HG02571 (cell line): ENCODE results near the gene FDX2.
A peak's percentile ranks its signal among the peaks of the same experiment; 100 is the strongest.
"Not testable (repeated sequence)": the region's sequence is repeated elsewhere in the genome, so short reads cannot be mapped to it uniquely, and the experiment has no call there.

Source experiments
- ATAC-seq: cut with Tn5 transposase; IDR thresholded peaks from one replicate; pipeline ENCODE4 v1.9.1; 2021; ENCODE audit warnings: mild to moderate bottlenecking, moderate library complexity; ENCODE audit not compliant: unreplicated experiment

The FDX2 gene

DNA sequence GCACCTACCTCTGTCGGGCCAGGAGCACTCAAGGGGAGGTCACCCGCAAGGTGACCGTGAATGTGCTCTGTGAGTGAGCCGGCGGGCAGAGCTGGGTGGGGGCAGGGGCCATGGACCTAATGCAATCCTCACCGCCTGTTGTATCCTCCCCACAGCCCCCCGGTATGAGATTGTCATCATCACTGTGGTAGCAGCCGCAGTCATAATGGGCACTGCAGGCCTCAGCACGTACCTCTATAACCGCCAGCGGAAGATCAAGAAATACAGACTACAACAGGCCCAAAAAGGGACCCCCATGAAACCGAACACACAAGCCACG lies 30.9 kb downstream of the FDX2 start:
- ATAC-seq: no peak

DNA sequence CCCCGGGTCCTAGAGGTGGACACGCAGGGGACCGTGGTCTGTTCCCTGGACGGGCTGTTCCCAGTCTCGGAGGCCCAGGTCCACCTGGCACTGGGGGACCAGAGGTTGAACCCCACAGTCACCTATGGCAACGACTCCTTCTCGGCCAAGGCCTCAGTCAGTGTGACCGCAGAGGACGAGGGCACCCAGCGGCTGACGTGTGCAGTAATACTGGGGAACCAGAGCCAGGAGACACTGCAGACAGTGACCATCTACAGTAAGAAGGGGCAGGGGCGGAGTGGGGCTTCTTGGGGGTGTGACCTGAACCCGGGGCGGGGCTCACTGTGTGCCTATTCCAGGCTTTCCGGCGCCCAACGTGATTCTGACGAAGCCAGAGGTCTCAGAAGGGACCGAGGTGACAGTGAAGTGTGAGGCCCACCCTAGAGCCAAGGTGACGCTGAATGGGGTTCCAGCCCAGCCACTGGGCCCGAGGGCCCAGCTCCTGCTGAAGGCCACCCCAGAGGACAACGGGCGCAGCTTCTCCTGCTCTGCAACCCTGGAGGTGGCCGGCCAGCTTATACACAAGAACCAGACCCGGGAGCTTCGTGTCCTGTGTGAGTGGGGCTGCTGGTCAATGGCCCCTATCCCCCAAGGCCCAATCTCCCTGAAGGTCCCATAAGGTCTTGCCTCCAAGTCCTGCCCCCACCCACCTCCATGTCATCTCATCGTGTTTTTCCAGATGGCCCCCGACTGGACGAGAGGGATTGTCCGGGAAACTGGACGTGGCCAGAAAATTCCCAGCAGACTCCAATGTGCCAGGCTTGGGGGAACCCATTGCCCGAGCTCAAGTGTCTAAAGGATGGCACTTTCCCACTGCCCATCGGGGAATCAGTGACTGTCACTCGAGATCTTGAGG lies 31.5 kb downstream of the FDX2 start:
- no peak for ATAC-seq

DNA sequence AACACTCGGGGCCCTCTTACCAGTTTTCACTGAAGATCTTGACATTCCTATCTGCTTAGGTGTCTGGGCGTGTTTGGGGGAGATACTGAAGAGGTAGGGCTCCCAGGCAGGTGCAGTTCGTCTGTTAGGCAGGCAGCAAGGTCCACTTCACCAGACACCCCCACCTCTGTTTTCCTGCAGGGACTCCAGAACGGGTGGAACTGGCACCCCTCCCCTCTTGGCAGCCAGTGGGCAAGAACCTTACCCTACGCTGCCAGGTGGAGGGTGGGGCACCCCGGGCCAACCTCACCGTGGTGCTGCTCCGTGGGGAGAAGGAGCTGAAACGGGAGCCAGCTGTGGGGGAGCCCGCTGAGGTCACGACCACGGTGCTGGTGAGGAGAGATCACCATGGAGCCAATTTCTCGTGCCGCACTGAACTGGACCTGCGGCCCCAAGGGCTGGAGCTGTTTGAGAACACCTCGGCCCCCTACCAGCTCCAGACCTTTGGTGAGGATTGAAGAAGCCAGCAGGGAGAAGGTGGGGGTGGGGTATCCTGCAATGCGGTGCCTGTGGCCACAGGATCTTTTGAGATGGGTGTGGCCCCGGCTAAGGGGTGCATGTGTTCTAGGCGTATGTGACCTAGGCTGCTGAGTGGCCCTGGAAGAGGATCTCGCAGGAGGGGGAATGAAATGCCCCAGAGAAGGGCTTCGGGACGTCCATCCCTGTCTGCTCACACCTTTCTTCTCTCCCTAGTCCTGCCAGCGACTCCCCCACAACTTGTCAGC lies 32.3 kb downstream of the FDX2 start:
- ATAC-seq: no peak

DNA sequence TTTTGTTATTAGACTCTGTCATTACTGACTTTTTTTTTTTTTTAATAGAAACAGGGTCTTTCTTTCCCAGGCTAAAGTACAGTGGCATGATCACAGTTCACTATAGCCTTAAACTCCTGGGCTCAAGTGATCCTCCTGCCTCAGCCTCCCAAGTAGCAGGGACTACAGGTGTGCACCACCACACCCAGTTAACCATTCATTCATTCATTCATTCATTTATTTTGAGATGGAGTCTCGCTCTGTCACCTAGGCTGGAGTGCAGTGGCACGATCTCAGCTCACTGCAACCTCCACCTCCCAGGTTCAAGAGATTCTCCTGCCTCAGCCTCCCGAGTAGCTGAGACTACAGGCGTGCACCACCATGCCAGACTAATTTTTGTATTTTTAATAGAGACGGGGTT lies 33.8 kb downstream of the FDX2 start:
- not testable (repeated sequence) for ATAC-seq

DNA sequence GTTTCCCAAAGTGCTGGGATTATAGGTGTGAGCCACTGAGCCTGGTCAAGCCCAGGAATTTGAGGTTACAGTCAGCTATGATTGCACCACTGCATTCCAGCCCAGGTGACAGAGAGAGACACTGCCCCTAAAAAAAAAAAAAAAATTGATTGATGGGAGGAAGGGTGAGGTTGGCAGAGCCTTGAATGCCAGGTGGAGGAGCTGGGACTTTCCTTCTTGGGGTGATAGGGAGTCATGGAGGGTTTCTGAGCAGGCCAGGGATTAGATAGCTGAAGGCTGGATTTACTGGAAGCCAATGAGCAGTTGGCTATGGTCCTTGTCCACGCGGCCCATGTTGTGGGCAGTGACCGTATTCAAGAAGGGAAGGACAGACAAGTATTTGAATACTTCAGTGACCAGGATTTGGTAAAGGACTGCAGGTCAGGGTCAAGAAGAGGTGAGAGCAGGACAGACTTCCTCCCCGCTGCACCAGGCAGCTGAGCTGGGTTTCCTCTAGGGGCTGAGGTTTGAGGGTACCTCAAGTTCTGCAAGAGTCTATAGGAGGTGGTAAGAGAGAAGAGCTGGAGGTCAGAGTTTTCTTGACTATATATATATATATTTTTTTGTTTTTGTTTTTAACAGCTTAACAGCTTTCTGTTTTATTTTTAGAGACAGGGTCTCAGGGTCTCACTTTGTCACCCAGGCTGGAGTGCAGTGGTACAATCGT lies 35.9 kb downstream of the FDX2 start:
- no peak for ATAC-seq

DNA sequence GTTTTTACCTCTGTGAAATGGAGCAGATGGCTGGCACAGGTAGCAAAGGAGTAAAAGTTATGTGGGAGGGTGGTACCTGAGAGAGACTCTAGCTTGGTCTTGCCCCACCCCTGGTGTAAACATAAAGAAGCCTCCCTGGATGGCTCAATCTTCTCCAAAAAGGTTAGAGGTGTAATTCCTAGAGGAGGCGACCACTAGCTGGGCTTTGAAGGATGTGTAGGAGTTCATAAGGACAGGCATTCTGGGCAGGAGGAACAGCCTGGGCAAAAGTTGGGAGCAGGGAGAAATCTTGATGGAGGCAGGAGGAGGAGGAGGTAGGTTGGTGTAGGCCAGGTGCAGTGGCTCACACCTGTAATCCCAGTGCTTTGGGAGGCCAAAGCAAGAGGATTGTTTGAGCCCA lies 36.9 kb downstream of the FDX2 start:
- no peak for ATAC-seq

DNA sequence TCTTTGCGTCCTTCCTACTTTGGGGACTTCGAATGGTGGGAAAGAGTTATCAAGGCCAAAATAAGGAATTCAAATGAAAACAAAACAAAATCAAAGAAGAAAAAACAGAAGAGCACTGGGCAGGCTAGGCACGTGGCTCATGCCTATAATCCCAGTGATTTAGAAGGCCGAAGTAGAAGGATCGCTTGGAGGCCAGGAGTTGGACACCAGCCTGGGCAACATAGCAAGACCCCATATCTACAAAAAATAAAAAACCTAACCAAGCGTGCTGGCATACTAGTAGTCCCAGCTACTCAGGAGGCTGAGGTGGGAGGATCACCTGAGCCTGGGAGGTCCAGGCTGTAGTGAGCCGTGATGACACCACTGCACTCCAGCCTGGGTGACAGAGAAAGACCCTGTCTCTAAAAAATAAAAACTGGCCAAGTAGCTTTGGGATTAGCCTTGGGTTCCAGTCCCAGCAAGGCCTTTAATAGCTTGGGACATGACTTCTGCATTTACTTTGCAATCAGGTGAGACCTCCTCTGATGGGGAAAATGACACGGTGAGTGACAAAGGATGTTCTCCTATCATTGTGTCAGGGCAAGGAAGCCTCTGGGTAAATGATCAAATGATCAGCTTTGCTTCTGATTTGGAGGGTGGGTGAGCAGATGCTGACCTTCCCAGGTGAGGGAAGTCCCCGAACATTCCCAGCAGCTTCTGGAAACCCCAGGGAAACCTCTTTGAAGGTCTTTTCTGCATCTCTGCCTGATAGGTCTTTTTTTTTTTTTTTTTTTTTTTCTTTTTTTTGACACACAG lies 37.8 kb downstream of the FDX2 start:
- ATAC-seq: no peak

DNA sequence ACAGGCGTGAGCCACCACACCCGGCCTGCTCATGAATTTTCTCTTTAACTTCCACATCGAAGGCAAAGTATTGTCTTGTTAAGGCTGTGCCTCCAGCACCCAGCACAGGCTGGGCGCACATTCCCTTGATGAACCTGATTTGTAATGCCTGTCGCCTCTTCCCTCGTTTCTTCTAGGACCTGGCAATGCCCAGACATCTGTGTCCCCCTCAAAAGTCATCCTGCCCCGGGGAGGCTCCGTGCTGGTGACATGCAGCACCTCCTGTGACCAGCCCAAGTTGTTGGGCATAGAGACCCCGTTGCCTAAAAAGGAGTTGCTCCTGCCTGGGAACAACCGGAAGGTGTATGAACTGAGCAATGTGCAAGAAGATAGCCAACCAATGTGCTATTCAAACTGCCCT lies 41.2 kb downstream of the FDX2 start:
- no peak for ATAC-seq

DNA sequence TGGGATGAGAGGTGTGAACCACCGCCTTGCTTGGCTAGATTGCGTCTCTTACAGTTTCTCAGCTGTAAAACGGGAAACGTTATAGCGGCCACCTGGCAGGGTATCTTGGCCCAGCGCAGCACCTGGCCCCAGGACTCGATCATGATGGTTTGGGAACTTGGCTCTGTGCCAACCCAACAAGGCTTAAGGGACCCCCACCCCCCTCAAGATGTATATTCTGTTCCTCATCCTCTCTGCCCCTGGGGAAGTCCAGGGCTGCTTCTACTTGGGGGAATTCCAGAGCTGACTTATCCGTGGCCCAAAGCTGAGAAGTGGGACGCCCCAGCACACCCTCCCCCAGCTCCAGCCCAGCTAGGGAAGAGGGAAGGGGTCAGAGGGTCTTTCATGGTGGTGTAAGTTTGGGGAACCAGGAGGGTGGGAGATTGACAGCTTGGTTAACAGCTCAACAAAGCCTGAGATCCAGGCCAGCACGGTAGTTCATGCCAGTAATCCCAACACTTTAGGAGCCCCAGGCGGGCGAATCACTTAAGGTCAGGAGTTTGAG lies 44.2 kb downstream of the FDX2 start:
- ATAC-seq: peak; percentile 24

DNA sequence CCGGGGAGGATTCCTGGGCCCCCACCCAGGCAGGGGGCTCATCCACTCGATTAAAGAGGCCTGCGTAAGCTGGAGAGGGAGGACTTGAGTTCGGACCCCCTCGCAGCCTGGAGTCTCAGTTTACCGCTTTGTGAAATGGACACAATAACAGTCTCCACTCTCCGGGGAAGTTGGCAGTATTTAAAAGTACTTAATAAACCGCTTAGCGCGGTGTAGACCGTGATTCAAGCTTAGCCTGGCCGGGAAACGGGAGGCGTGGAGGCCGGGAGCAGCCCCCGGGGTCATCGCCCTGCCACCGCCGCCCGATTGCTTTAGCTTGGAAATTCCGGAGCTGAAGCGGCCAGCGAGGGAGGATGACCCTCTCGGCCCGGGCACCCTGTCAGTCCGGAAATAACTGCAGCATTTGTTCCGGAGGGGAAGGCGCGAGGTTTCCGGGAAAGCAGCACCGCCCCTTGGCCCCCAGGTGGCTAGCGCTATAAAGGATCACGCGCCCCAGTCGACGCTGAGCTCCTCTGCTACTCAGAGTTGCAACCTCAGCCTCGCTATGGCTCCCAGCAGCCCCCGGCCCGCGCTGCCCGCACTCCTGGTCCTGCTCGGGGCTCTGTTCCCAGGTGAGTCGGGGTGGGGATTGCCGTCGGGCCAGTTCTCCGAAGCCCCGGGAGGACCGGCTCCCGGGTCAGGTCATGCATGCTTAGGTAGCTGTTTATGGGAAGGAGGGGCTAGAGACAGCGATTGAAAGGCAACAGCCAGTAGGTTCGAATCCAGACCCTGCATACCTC lies 45.0 kb downstream of the FDX2 start, which contains the start of gene ICAM1:
Gene ICAM1 (plus strand): TSS at position 505 of the 779 bp plus-strand sequence. CDS start 40 bp downstream, at position 545.
- ATAC-seq: peak; percentile 42

DNA sequence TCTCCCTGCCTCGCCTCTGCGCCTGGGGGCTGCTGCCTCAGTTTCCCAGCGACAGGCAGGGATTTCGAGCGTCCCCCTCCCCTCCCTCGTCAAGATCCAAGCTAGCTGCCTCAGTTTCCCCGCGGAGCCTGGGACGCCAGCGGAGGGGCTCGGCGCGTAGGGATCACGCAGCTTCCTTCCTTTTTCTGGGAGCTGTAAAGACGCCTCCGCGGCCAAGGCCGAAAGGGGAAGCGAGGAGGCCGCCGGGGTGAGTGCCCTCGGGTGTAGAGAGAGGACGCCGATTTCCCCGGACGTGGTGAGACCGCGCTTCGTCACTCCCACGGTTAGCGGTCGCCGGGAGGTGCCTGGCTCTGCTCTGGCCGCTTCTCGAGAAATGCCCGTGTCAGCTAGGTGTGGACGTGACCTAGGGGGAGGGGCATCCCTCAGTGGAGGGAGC lies 45.6 kb downstream of the FDX2 start:
- peak; percentile 26 for ATAC-seq

DNA sequence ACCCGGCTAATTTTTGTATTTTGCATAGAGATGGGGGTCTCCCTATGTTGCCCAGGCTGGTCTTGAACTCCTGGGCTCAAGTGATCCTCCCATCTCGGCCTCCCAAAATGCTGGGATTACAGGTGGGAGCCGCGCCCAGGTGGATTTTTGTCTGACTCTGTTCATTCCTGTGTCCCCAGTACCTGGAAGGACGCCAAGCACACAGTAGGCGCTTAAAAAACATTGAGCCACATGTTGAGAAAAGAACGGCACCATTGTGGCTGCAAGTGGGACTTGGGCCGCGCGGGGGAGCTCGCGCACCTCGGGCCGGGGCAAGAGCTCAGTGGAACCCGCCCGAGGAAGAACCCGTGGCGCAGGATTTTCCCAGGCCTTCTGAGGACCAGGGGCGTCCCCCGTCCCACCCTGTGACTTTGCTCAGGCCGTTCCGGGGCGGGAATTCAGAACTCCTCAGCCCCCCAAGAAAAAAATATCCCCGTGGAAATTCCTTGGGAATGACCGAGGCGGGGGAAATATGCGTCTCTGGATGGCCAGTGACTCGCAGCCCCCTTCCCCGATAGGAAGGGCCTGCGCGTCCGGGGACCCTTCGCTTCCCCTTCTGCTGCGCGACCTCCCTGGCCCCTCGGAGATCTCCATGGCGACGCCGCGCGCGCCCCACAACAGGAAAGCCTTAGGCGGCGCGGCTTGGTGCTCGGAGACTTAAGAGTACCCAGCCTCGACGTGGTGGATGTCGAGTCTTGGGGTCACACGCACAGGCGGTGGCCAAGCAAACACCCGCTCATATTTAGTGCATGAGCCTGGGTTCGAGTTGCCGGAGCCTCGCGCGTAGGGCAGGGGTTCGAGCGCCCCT lies 46.3 kb downstream of the FDX2 start:
- ATAC-seq: no peak

DNA sequence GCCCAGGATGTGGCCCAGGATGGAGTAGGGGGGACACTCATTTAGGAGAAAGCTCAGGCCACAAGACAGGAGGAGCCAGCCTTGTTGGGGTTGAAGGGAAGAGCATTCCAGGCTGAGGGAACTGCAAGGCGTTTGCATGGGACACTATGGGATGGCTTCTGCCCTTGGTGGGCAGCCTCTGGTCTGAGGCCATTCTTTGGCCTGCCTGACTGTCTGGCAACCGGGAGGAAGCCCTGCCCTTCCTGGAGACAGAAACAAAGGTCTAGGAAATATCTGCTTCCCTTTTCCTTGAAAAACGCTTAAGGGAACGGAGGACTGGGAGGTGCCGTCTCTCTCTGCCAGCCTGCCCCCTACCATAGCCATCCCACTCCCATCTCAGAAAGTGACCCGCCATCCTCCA lies 47.7 kb downstream of the FDX2 start:
- no peak for ATAC-seq

DNA sequence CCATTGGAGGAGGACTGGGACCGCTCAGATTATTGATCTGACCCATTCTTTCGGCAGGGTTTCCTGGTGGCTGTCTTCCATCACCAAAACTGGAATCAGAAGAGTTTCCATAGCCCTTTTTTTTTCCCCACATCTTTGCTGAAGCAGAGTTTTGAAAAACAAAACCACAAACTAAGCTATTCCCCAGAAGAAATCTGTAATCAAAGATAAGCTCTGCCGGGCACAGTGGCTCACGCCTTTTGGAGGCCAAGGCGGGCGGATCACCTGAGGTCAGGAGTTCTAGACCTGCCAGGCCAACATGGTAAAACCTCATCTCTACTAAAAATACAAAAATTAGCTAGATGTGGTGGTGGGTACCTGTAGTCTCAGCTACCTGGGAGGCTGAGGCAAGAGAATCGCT lies 49.1 kb downstream of the FDX2 start:
- ATAC-seq: no peak

DNA sequence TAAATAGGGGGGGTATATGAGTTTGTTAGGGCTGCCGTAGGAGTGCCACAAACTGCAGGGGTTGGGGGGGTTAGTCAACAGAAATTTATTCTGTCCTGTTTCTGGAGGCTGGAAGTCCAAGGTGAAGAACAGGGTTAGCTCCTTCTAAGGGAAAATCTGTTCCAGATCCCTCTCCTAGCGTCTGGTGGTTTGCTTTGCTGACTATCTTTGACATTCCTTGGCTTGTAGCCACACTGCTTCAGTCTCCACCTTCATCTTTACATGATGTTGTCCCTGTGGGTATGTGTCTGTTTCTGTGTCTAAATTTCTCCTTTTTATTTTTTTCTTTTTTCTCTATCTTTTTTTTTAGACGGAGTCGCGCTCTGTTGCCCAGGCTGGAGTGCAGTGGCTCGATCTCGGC lies 53.0 kb downstream of the FDX2 start:
- ATAC-seq: no peak

DNA sequence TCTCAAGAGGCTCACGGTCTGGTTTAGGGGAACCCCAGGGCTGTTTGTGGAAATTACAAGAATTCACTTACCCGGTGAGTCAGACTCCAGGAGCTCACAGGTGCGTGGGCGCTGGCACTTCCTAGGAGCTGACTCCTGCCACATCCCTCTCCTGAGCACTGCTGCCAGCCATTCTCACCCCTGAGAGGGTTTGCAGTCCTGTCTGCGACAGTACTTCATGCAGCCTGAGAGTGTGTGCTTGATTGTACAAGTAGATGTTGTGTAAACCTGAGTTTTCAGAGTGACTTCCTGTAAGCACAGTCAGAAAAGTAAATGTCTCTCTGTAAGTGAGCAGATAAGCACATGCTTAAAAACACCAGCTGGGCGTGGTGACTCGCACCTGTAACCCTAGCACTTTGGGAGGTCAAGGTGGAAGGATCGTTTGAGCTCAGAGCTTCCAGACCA lies 55.7 kb downstream of the FDX2 start:
- ATAC-seq: no peak
